ENCODE measurements around the gene GLRX. TPM values are rescaled to one million over a fixed set of nuclear protein-coding genes. Genes with fewer than 3 reads are reported as not detected.
A peak's percentile ranks its signal among the peaks of the same experiment; 100 is the strongest.

The GLRX gene
- total RNA-seq, 1 donor, result 31.6 TPM

DNA sequence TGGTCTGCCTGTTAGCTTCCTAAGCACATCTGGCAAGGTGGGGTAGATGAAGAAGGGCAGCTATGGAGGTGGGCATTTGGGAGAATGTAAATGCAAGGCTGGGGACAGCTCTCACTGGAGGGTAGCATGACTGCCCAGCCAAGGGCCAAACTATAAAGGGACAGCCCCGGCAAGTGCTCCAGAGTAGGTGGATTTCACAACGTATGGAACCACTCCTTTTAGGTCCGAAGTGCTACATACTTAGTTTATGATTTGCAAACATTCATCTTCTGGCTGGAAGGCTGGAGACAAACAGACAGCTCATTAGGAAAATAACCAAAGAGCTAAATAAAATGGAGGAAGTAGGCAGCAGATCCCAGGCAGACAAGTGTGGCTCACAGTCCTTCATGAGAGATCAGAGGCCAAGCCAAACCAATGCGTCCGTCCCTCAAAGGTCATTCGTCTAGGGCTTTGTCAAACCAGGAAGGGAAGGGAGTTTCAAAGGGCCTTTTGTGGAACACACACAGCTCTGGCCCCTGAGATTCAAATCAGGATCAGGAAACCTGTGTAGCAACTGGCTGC is 42.5 kb upstream of the GLRX start:
- H3K4me3 ChIP-seq (ENCODE audit: low read depth, low read length), result no peak overlapping the region
- DNase-seq (ENCODE audit: low read depth), result no peak
- TF ChIP-seq, protein P1, sequence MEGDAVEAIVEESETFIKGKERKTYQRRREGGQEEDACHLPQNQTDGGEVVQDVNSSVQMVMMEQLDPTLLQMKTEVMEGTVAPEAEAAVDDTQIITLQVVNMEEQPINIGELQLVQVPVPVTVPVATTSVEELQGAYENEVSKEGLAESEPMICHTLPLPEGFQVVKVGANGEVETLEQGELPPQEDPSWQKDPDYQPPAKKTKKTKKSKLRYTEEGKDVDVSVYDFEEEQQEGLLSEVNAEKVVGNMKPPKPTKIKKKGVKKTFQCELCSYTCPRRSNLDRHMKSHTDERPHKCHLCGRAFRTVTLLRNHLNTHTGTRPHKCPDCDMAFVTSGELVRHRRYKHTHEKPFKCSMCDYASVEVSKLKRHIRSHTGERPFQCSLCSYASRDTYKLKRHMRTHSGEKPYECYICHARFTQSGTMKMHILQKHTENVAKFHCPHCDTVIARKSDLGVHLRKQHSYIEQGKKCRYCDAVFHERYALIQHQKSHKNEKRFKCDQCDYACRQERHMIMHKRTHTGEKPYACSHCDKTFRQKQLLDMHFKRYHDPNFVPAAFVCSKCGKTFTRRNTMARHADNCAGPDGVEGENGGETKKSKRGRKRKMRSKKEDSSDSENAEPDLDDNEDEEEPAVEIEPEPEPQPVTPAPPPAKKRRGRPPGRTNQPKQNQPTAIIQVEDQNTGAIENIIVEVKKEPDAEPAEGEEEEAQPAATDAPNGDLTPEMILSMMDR (IDR thresholded peaks at IDR 0.05; ENCODE audit: insufficient read depth, low read length), result no peak

DNA sequence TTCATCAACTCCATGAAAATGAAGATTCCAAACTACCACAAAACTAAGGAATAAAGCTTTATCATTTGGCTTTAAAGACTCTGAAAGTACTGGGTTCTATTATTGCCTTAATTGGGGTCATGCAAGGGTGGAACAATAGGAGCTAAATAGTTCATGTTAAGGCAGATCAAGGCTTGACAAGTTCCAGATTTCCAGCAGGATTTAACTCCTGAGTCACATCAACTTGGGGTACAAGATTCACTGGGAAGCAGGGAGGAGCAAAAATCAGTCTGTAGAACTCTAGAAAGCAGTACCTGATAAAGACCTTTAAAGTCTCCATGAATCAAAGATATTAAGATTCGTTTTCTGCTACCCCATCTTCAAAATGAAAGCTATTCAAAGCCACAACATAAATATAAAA is 41.9 kb upstream of the GLRX start:
- no peak for DNase-seq (ENCODE audit: low read depth)
- TF ChIP-seq, protein P1 (IDR thresholded peaks at IDR 0.05; ENCODE audit: insufficient read depth, low read length), result no peak
- H3K4me3 ChIP-seq (ENCODE audit: low read depth, low read length), result no peak overlapping the region

DNA sequence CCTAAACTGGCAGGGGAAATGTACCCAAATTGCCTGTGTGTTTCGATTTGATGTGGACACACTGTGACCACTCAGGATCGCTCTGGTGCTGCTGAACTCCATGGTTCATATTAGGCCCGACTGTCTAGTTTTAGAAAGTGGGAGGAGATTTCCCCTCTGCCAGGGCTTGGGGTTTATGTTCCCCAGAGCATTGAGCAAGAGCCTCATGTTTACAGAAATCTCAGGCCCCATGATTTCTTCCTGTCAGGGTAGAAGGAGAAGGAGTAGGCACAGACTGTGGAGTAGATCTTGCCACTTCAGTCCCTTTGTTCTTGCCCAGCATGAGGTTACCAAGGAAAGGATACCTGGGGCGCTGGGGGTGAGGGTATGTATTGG is 40.8 kb upstream of the GLRX start:
- TF ChIP-seq, protein P1 (IDR thresholded peaks at IDR 0.05; ENCODE audit: insufficient read depth, low read length), result no peak
- no peak overlapping the region for H3K4me3 ChIP-seq (ENCODE audit: low read depth, low read length)
- DNase-seq (ENCODE audit: low read depth), result peak; percentile 83

DNA sequence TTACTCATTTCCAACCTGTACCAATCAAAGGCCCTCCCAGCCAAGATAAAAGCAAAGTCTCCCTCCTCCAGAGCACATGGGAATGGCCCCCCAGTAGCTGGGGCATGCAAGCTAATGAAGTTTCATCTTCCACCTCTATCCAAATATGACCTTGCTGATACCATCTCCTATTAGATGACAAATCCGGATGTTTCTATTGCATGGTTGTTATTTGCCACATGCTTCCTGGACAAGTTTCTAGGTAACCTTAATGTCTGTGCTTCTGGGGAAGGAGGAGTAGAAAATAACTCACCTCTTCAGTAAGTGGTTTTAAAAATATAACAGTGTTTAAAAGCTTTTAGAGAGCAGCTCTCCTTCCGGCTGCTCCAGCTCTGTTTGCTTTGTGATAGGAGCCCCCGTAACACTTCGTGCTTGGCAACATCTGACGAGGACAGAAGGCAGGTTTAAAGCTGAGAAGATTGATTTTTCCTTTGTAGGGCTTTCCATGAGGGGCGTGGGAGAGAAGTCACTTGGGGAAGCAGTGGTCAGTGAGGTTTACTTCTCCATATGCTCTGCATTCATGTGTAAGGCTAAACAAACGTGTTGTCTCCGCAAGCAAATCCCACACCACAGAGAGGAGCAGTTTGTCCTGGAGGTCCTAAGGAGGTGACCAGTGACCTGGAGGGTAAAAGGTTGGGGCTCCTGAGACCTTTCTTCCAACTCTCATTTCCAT is 40.3 kb upstream of the GLRX start:
- TF ChIP-seq, protein P1 (IDR thresholded peaks at IDR 0.05; ENCODE audit: insufficient read depth, low read length), result no peak
- DNase-seq (ENCODE audit: low read depth), result no peak
- H3K4me3 ChIP-seq (ENCODE audit: low read depth, low read length), result no peak overlapping the region

DNA sequence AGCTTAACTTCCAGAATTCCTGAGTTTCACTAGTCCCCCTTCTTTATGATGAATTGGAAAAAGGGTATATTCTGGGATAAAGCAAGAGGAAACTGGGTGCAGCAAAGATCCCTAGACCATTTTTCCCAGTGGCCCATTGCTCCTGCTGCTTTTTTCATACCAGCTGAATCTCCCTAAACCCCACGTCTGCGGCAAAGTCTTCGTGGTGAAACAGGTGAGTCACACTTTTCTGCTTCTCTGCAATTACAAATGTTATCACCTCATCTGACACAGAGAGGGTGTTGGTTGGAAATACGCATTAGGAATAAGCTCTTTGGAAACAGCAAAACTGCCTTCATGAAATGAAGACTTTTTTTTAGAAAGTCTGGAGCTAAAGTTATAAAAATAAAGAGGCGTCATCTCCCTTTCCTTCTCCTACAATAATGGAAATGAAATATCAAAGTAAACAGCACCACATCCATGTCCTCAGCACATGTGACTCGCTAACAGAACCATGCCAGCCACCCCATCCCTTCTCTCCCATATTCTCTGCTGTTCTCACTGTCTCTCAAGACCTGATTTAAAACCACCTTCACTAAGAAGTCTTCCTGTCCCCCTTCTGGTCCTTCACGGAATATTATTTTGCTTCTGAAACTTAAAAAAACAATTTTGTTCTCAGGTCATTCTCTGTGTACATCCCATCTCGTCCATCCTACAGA is 39.5 kb upstream of the GLRX start:
- TF ChIP-seq, protein P1 (IDR thresholded peaks at IDR 0.05; ENCODE audit: insufficient read depth, low read length), result peak; percentile 16
- no peak overlapping the region for H3K4me3 ChIP-seq (ENCODE audit: low read depth, low read length)
- peak; percentile 59 for DNase-seq (ENCODE audit: low read depth)

DNA sequence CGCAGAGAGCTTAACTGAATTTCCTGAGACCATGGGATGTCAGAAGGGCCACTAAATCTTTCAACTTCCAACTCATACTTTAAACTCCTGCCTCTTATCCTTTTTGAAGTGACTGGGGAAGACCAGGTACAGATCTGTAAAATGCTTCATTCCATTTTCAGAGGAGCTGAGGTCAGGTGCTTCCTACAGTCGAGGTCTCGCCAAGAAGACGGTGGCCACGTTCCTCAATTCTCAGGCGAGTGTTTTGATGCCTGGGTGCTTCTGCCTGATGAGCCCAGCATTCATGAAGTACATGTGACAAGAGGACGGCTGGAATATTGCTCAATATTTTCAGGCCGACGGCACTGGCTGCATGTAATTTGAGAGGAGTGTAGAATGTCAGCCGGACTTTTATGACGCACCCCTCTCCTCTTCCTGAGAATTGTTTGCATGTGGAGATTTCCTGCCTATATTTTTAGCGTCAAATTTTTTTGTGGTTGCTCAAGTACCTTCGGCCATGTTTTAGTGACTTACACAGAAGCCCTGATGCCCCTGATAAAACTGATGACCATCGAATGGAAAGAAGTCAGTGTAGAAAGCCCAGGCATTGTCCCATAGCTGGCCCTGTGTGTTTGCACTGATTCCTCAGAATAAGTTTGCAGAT is 38.8 kb upstream of the GLRX start:
- TF ChIP-seq, protein P1 (IDR thresholded peaks at IDR 0.05; ENCODE audit: insufficient read depth, low read length), result no peak
- peak; percentile 98 for DNase-seq (ENCODE audit: low read depth)
- no peak overlapping the region for H3K4me3 ChIP-seq (ENCODE audit: low read depth, low read length)

Measured in fibroblast of the aortic adventitia (primary cell).